Glutamatergic neuron (in vitro differentiated cells): ENCODE data around the gene SAMD14. TPM values are rescaled to one million over a fixed set of nuclear protein-coding genes. Genes with fewer than 3 reads are reported as not detected.
"Not testable (repeated sequence)": the region's sequence is repeated elsewhere in the genome, so short reads cannot be mapped to it uniquely, and the experiment has no call there.

Experiments
- DNase-seq: peaks from one replicate; pipeline ENCODE4 v3.0.0; 2022
- H3K27ac Mint-ChIP-seq: one replicate; pipeline ENCODE4 v1.8.0; 2020; ENCODE audit warnings: mild to moderate bottlenecking, mixed read lengths, inconsistent platforms; ENCODE audit not compliant: unreplicated experiment
- H3K27me3 Mint-ChIP-seq: one replicate; pipeline ENCODE4 v1.8.0; 2020; ENCODE audit warnings: mild to moderate bottlenecking, moderate library complexity, mixed read lengths, inconsistent platforms; ENCODE audit not compliant: unreplicated experiment
- H3K36me3 Mint-ChIP-seq: one replicate; pipeline ENCODE4 v1.8.0; 2020; ENCODE audit warnings: mild to moderate bottlenecking, mixed read lengths, inconsistent platforms; ENCODE audit not compliant: unreplicated experiment
- H3K4me1 Mint-ChIP-seq: one replicate; pipeline ENCODE4 v1.8.0; 2020; ENCODE audit warnings: mild to moderate bottlenecking, low read depth, mixed read lengths, inconsistent platforms; ENCODE audit not compliant: unreplicated experiment
- H3K4me3 Mint-ChIP-seq: one replicate; pipeline ENCODE4 v1.8.0; 2020; ENCODE audit warnings: mild to moderate bottlenecking, mixed read lengths, inconsistent platforms; ENCODE audit not compliant: unreplicated experiment
- H3K9me3 Mint-ChIP-seq: one replicate; pipeline ENCODE4 v1.8.0; 2020; ENCODE audit warnings: mild to moderate bottlenecking, moderate library complexity, mixed read lengths, inconsistent platforms; ENCODE audit not compliant: unreplicated experiment
- CTCF ChIP-seq: fragments of 200-600 bp; sonication (generic); IDR thresholded peaks from one replicate; pipeline ENCODE4 v1.5.0; 2021; ENCODE audit not compliant: partially characterized antibody, unreplicated experiment
- total RNA-seq: library from RNA; stranded (reverse); fragmentation: NEBNext Ultra II Directional; extraction: Animal tissue kit (Norgen Biotek cat#: 25700); gene quantifications from one replicate; pipeline ENCODE4 v1.2.1, GENCODE V29; 2021; ENCODE audit not compliant: unreplicated experiment

The SAMD14 gene
- total RNA-seq, 1 donor from 2014 or later, result 95.0 TPM

DNA sequence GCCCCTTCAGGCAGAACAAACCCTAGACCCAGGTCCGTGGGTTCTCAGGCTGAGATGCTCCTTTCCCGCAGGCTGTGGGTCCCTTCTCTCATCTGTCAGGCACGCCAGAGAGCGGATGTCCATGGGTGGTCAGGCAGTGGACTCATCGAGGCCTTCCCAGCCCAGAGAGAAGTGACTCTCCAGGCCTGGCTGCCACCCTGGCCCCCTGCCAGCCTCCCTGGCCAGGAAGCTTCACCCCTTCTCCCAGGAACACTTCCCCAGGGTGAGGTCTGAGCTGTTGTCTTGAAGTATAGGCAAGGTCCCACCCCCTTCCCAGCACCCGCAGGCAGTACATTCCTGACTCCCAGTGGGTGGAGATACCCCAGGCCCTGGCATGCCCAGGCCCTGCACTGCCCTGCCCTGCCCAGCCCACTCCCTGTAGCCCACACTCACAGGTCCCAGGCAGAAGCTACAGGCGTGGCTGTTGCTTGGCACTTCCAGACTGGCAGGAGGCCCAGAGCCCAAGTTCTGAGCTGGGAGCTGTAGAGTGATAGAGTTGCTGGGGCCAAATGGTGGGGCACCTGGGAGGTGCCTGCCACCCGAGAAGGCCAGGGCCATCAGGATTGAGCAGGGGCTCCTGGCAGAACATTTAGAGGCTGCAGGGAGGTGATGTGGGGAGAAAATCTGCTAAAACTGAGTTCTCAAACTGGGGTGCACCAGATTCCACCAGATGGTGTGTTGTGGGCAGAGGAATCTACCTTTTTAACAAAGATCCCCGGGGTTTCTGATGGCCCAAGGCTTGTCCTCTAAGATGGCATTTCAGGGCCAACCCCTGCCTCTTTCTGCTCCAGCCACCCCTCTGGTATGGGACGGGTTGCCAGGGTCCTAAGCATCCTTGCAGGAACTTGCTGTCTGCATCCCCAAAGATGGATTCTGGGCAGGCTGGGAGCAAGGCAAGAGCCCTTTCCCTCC lies 67.4 kb downstream of the SAMD14 start:
- H3K27ac Mint-ChIP-seq, result no peak overlapping the region

GRCh38 chr17:50061713-50062045 lies 68.3 kb downstream of the SAMD14 start:
- not testable (repeated sequence) for H3K9me3 Mint-ChIP-seq, H3K27ac Mint-ChIP-seq
- H3K4me1 Mint-ChIP-seq, result peaks cover 12% of the 10 kb centered on the region

More for the DNA sequence above, 67.4 kb downstream of the SAMD14 start:
- peaks cover 5% of the 10 kb centered on the region for H3K9me3 Mint-ChIP-seq
- H3K4me3 Mint-ChIP-seq, result no peak overlapping the region
- H3K27me3 Mint-ChIP-seq, result peaks cover 6% of the 10 kb centered on the region
- TF ChIP-seq CTCF, result no peak
- H3K36me3 Mint-ChIP-seq, result no peaks in the 10 kb centered on the region
- no peak for DNase-seq
- H3K4me1 Mint-ChIP-seq, result peaks cover 9% of the 10 kb centered on the region

DNA sequence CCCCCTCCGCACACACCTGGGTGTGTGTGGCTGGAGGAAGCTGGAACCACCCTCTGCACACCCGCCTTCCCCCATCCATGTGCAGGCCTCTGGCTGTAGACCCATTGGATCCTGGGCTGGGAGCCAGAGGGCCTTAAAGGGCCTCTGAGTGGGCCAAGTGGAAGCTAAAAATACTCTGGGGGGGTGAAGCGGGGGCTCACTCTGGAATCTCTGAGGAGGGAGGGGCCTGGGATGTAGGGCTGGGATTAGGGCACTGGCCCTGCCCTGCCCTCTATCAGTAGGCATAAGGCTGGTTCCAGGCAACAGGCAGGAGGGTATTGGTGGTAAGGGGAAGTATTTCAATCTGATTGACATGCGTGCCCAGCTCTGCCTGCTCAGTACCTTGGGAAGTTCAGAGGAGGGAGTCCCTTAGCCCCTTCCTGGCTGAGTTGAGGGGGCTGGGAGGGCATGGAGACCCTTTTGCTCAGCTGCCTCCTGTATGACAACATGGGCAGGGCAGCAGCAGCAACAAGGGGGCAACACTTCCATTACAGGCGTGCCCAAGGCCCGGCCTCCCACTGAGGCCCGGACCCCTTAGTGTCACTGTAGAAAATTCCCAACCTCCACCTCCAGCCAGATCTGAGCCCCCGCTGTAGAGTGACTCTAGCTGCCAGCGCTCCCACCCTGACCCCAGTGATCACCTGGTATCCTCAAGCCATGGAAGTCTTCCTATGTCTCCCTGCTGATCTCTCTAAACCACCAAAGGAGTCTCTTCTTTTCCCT lies 68.8 kb downstream of the SAMD14 start:
- Mint-ChIP-seq H3K4me1 (peaks cover 12% of the 10 kb centered on the region), H3K9me3 (peaks cover 5% of the 10 kb centered on the region), H3K4me3 (no peak overlapping the region), H3K36me3 (no peaks in the 10 kb centered on the region), H3K27me3 (peaks cover 6% of the 10 kb centered on the region), H3K27ac (no peak overlapping the region)
- no peak for DNase-seq
- no peak for TF ChIP-seq CTCF

More at GRCh38 chr17:50061713-50062045, 68.3 kb downstream of the SAMD14 start:
- H3K4me3 Mint-ChIP-seq, DNase-seq, H3K36me3 Mint-ChIP-seq, H3K27me3 Mint-ChIP-seq: not testable (repeated sequence)

Other genes starting within 250 kb of the SAMD14 start
- 0.29 TPM for gene DLX4, start 161.0 kb downstream of the SAMD14 start, total RNA-seq
- gene DLX3, start 134.9 kb downstream of the SAMD14 start, total RNA-seq, result 0.37 TPM
- gene ITGA3, start 74.0 kb downstream of the SAMD14 start, total RNA-seq, result 13.2 TPM
- gene PDK2, start 34.8 kb downstream of the SAMD14 start, total RNA-seq, result 36.9 TPM
- gene PPP1R9B, start 20.5 kb upstream of the SAMD14 start, total RNA-seq, result 74.0 TPM
- 1.3 TPM for gene SGCA, start 35.8 kb upstream of the SAMD14 start, total RNA-seq
- 10.1 TPM for gene COL1A1, start 71.5 kb upstream of the SAMD14 start, total RNA-seq
- not detected for gene TMEM92, start 144.3 kb upstream of the SAMD14 start, total RNA-seq
- 11.0 TPM for gene XYLT2, start 216.0 kb upstream of the SAMD14 start, total RNA-seq
- 77.2 TPM for gene MRPL27, start 243.0 kb upstream of the SAMD14 start, total RNA-seq
- 4.7 TPM for gene EME1, start 243.1 kb upstream of the SAMD14 start, total RNA-seq